DOHH2 (cell line): ENCODE results near the gene PRAME.

ENCODE experiments used
- H3F3A ChIP-seq: fragments of 200-600 bp; sonication (generic), shearing (Covaris generic); 2 replicates; pipeline ENCODE4 v1.6.0; 2016; ENCODE audit warnings: antibody characterized with exemption, mild to moderate bottlenecking; ENCODE audit not compliant: control insufficient read depth, insufficient read depth
- H3K27ac ChIP-seq: fragments of 200-600 bp; sonication (generic); 2 replicates; pipeline ENCODE4 v1.5.1; 2014; ENCODE audit warnings: low read depth, mild to moderate bottlenecking, low read length, moderate library complexity
- H3K27me3 ChIP-seq: fragments of 200-600 bp; sonication (generic); 2 replicates; pipeline ENCODE4 v1.6.1; 2014; ENCODE audit warnings: mild to moderate bottlenecking, low read length, mixed read lengths; ENCODE audit not compliant: control insufficient read depth
- H3K36me3 ChIP-seq: fragments of 200-600 bp; sonication (generic); 2 replicates; pipeline ENCODE4 v1.6.1; 2014; ENCODE audit warnings: mild to moderate bottlenecking, low read length, moderate library complexity, mixed read lengths; ENCODE audit not compliant: control insufficient read depth
- H3K4me1 ChIP-seq: fragments of 200-600 bp; sonication (generic); 2 replicates; pipeline ENCODE4 v1.6.1; 2014; ENCODE audit warnings: mild to moderate bottlenecking, low read length, mixed read lengths; ENCODE audit not compliant: control insufficient read depth
- H3K4me2 ChIP-seq: fragments of 200-600 bp; sonication (generic); 2 replicates; pipeline ENCODE4 v1.6.0; 2014; ENCODE audit warnings: mild to moderate bottlenecking, low read length, moderate library complexity
- H3K4me3 ChIP-seq: fragments of 200-600 bp; sonication (generic); 2 replicates; pipeline ENCODE4 v1.5.1; 2014; ENCODE audit warnings: mild to moderate bottlenecking, low read length, mixed read lengths
- H3K79me2 ChIP-seq: fragments of 200-600 bp; sonication (generic); 2 replicates; pipeline ENCODE4 v1.6.1; 2014; ENCODE audit warnings: mild to moderate bottlenecking, low read length, mixed read lengths; ENCODE audit not compliant: control insufficient read depth
- H3K9me2 ChIP-seq: fragments of 200-600 bp; sonication (generic); replicated peaks from 2 replicates; pipeline ENCODE4 v1.6.1; 2014; ENCODE audit warnings: mild to moderate bottlenecking, low read length, mixed read lengths; ENCODE audit not compliant: control insufficient read depth
- H3K9me3 ChIP-seq: fragments of 200-600 bp; sonication (generic); 2 replicates; pipeline ENCODE4 v1.6.1; 2014; ENCODE audit warnings: antibody characterized with exemption, low read length, mixed read lengths; ENCODE audit not compliant: control insufficient read depth, insufficient read depth
- H4K20me1 ChIP-seq: fragments of 200-600 bp; sonication (generic); 2 replicates; pipeline ENCODE4 v1.6.0; 2014; ENCODE audit warnings: low read depth, mild to moderate bottlenecking, antibody characterized with exemption, low read length, moderate library complexity; ENCODE audit not compliant: control insufficient read depth, insufficient read depth
- CTCF ChIP-seq: fragments of 200-600 bp; sonication (generic); IDR thresholded peaks from one replicate; pipeline ENCODE4 v1.5.1; 2014; ENCODE audit warnings: antibody characterized with exemption, mild to moderate bottlenecking, low read depth, low read length; ENCODE audit not compliant: poor library complexity, severe bottlenecking
- EZH2phosphoT487 ChIP-seq: fragments of 200-600 bp; sonication (generic); IDR thresholded peaks from 2 replicates; pipeline ENCODE4 v1.6.1; 2017; ENCODE audit warnings: borderline replicate concordance, mild to moderate bottlenecking, antibody characterized with exemption, low read length, moderate library complexity, mixed read lengths

Gene PRAME

DNA sequence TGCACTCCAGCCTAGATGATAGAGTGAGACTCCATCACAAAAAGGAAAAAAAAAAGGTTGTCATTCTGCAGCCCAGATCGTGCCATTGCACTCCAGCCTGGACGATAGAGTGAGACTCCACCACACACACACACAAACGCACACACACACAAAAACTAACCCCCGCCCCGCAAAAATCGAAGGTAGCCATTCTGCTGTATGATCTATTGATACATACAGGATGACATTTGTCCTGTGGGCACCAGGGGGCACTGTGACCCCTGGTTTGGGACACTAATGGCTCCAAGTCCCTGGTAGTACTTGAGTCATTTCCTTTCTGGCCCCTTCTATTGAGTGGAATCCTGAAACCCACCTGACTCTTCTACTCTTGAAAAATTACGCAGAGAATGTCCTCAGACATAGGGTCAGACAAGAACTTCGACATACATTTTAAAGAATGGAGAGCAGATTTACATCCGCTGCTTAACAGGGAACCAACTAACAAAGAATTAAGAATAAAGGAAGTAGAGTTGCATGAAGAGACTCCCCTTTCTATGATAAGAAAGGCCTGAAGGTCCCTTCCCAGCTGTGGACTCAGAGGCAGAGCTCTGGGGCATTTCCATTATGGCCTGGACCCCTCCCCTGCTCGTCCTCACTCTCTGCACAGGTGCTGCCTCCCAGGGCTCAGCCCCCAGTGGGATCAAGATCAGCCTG, 35.0 kb upstream of the PRAME start:
- H3K27me3 ChIP-seq, result no peaks in the 10 kb centered on the region
- no peaks in the 10 kb centered on the region for H3F3A ChIP-seq
- H3K4me3 ChIP-seq, result no peak overlapping the region
- H3K4me1 ChIP-seq, result peaks cover 22% of the 10 kb centered on the region
- H3K79me2 ChIP-seq, result no peaks in the 10 kb centered on the region
- peak; percentile 88 for TF ChIP-seq CTCF
- TF ChIP-seq EZH2phosphoT487, result no peak
- H3K27ac ChIP-seq, result no peak overlapping the region
- H3K36me3 ChIP-seq, result no peaks in the 10 kb centered on the region
- H3K4me2 ChIP-seq, result no peak overlapping the region
- H3K9me2 ChIP-seq, result no peaks in the 10 kb centered on the region
- peaks cover 3% of the 10 kb centered on the region; the same call in 1 of the 2 replicates for H3K9me3 ChIP-seq
- no peaks in the 10 kb centered on the region for H4K20me1 ChIP-seq

- Histone ChIP-seq H3K79me2 (no peaks in the 10 kb centered on the region), H3K4me2 (no peak overlapping the region), H3K36me3 (no peaks in the 10 kb centered on the region), H3K4me3 (no peak overlapping the region), H3K9me3 (peaks cover 3% of the 10 kb centered on the region; the same call in 1 of the 2 replicates), H3K4me1 (peaks cover 26% of the 10 kb centered on the region), H4K20me1 (no peaks in the 10 kb centered on the region), H3K27ac (no peak overlapping the region), H3F3A (no peaks in the 10 kb centered on the region), H3K9me2 (no peaks in the 10 kb centered on the region), H3K27me3 (no peaks in the 10 kb centered on the region)
- TF ChIP-seq EZH2phosphoT487, result no peak
- TF ChIP-seq CTCF, result no peak
Observed at GRCh38 chr22:22593250-22593649, 34.2 kb upstream of the PRAME start.

GRCh38 chr22:22591348-22592299, 32.6 kb upstream of the PRAME start:
- H3K79me2 ChIP-seq, result no peaks in the 10 kb centered on the region
- no peaks in the 10 kb centered on the region for H3K9me2 ChIP-seq
- H3K4me3 ChIP-seq, result no peak overlapping the region
- H4K20me1 ChIP-seq, result no peaks in the 10 kb centered on the region
- H3K27me3 ChIP-seq, result no peaks in the 10 kb centered on the region
- no peak overlapping the region for H3K27ac ChIP-seq
- TF ChIP-seq EZH2phosphoT487 (no peak), CTCF (no peak)
- H3F3A ChIP-seq, result no peaks in the 10 kb centered on the region
- no peaks in the 10 kb centered on the region for H3K36me3 ChIP-seq
- H3K4me2 ChIP-seq, result no peak overlapping the region
- no peaks in the 10 kb centered on the region for H3K9me3 ChIP-seq
- H3K4me1 ChIP-seq, result peaks cover 31% of the 10 kb centered on the region
